HG02943 (cell line): Measurements from ENCODE around the gene PPY.
"Not testable (repeated sequence)": the region's sequence is repeated elsewhere in the genome, so short reads cannot be mapped to it uniquely, and the experiment has no call there.

Experiments used
- ATAC-seq: cut with Tn5 transposase; IDR thresholded peaks from one replicate; pipeline ENCODE4 v1.9.1; 2021; ENCODE audit warnings: mild to moderate bottlenecking, low read depth, moderate library complexity; ENCODE audit not compliant: unreplicated experiment

PPY gene

GRCh38 chr17:43907998-43908721, 34.1 kb downstream of the PPY start:
- ATAC-seq: no peak

DNA sequence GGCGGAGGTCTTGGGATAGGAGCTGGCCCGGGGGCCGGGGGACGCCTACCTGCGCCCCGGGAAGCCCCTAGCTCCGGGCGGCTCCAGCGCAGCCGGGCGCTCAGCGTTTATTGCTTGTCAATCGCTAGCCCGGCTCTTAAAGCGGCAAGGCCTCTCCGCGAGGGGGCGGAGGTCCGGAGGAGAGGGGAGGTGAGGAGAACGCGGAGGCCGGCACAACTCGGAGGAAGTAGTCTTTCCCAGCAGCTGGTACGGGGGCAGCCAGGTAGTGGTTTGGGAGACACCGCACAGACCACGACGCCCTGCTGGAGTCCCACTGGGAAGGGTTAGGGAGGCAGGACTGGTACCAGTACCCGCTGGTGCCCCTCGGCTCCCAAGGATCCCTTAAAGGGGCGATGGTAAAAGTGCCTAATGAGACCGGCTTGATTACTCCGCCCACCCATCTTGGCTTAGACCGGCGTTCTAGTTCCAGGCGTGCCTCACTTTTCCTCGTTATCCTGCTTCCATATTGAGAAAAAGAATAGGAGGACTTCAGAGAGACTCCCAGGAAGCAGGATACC, 34.8 kb downstream of the PPY start, which contains the start of gene MPP2:
TSS of gene MPP2 (minus strand) at position 112 of the 557 bp plus-strand sequence. CDS start 3,076 bp downstream, outside the sequence.
- no peak for ATAC-seq

GRCh38 chr17:43906951-43907424, 35.3 kb downstream of the PPY start:
- no peak for ATAC-seq

DNA sequence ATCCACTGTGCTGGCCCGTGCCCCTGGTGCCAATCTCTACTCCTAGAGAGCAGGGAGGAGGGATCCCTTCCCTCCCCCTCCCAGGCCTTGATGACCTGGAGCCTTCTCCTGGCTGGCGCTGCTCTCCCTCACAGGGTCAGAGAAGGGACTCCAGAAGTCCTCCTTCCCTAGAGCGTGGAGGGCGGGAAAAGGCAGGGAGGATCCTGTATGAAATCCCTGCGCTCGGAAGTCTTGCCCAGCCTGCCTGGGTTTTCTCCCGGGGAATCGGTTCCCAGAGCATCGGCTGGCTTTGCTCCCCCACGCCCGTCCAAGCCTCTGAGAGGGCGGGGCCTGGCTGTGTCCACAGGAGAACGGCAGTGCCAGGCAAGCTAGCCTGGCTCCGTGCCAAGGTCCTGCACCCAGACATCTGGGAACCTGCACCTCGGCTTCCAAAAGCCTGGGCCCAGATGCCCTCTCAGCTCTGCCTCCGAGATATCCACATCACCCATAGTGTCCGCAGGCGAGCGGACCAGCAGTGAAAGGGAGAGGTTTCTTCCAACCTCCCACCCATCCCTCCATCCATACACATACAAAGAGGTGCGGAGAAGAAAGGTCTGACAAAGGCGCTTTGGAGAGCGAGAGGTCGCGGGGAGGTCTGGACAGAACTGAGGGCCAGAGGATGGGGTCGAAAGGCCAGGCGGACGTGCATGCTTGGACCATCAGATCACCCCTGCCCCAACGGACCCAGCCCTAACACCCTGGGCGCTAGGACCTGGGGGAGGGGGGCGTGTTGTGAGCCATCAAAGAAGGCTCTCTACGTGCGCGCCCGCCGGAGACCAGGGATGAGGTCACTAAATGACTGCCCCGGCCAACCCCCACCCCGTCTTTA, 36.1 kb downstream of the PPY start:
- no peak for ATAC-seq

DNA sequence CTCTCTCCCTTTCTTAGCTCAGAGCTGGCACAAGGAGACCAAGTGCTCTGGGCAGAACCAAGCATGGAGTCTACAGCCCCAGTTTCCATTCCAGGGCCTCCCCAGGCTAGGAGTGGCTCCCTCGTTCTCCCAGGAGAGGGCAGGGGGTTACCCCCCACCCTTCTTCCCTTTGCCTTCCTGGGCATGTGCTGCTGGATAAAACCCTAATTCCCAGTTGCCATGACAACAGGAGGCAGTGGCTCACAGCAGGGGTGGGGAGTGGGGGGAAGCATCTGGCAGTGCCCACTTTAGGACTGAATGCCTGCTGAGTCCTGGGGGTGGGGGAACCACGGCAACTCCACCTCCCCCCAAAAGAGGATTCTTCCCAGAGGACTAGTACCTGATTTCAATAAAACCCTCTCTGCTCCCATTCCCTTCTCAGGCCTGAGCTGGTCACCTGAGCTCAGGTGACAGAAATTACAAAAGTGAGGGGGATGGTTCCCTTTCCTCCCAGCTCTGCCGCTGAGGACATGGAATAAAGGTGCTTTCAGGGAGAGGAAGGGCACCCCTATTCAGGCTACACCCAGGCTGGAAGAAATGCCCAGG, 36.8 kb downstream of the PPY start:
- ATAC-seq: no peak

DNA sequence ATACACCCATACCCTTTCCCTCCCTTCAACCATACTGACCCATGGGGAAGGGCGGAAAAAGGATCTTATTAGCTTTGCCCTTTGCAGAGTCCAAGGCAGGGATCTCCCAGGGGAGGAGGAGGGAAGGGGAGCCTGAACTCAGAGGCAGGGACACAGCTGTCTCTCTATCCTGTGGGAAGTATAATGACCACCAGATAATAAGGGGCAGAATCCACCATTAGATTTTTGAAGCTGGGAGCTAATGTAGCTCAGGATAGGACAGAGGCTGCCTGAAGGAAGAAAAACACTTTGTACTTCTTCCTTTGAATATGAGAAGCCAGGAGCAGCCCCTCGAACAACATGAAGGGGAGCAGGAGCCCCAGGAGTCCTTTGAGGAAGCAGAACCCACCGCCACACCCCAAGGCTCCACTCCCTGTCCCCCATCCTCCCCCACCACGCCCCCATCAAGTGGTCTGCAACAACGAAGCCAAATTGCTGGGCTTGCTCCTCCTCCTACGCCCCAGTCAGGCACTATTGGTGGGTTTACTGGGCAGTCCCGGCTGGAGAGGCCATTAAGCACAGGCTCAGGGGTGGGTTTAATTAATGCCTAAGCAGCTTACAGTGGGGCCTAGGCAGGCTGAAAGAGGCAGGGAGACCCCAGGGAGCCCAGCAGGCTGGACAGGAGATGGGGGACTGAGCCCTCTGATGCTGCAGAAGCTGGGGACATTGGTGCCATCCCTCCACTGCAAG, 40.3 kb downstream of the PPY start:
- no peak for ATAC-seq

GRCh38 chr17:43900858-43901754, 41.2 kb downstream of the PPY start:
- ATAC-seq: no peak

GRCh38 chr17:43900183-43900857, 42.0 kb downstream of the PPY start:
- no peak for ATAC-seq

- no peak for ATAC-seq
These were observed 43.8 kb downstream of the PPY start for GRCh38 chr17:43898446-43898845.

DNA sequence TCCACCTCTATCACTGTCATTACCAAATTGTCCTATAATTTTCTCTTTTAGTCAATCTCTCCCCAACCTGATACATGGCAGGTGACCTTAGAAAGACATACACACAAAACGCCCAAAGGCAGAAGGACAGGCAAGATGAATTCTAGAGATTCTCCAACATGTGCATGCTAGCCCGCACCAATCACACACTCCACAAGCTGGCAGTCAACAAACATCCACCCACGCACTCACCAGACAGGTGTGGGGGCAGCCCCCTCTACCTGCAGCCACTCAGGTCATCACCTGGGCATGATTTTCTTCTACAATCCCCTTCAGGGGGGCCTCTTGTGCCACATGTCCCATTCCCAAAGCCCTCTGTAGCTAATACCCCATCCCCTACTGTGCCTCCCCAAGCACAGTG, 44.4 kb downstream of the PPY start:
- no peak for ATAC-seq

GRCh38 chr17:43894494-43894893, 47.8 kb downstream of the PPY start:
- not testable (repeated sequence) for ATAC-seq

DNA sequence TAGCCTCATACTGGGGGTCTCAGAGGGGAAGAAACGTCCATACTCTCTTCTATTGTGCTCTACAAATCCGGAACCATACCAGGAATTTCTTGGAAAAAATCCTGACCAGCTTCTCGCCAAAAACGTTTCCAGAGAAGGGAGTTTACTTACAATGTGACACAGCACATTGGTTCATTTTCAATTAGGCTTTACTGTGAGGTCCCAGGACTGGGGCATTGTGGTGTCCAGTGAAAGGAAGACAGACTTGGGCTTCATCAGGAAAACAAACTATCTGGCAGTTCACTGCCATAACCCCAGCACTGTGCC, 49.7 kb downstream of the PPY start:
- no peak for ATAC-seq

GRCh38 chr17:43891851-43892646, 50.2 kb downstream of the PPY start:
- no peak for ATAC-seq
